ENCODE data around the gene ABCF1.
A peak's percentile ranks its signal among the peaks of the same experiment; 100 is the strongest.
"Not testable (repeated sequence)": the region's sequence is repeated elsewhere in the genome, so short reads cannot be mapped to it uniquely, and the experiment has no call there.

The ABCF1 gene

GRCh38 chr6:30571075-30571761 is at the start of gene ABCF1:
TSS of gene ABCF1 (plus strand) at chr6:30571442. CDS start at chr6:30571488, 46 bp downstream.
- DNase-seq (ENCODE audit: low spot score) (peak; percentile 85), FAIRE-seq (peak; percentile 69)

DNA sequence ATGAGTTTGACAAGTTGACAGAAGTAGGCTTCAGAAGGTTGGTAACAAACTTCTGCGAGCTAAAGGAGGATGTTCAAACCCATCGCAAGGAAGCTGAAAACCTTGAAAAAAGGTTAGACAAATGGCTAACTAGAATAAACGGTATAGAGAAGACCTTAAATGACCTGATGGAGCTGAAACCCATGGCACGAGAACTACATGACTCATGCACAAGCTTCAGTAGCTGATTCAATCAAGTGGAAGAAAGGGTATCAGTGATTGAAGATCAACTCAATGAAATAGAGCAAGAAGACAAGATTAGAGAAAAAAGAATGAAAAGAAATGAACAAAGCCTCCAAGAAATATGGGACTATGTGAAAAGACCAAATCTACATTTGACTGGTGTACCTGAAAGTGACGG is 49.3 kb upstream of the ABCF1 start:
- DNase-seq (ENCODE audit: low spot score), result not testable (repeated sequence)
- peak; percentile 81 for FAIRE-seq

DNA sequence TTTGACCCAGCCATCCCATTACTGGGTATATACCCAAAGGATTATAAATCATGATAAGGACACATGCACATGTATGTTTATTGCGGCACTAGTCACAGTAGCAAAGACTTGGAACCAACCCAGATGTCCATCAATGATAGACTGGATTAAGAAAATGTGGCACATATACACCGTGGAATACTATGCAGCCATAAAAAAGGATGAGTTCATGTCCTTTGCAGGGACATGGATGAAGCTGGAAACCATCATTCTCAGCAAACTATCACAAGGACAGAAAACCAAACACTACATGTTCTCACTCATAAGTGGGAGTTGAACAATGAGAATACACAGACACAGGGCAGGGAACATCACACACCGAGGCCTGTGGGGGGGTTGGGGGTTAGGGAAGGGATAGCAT is 44.8 kb upstream of the ABCF1 start:
- not testable (repeated sequence) for DNase-seq (ENCODE audit: low spot score); FAIRE-seq

- not testable (repeated sequence) for DNase-seq (ENCODE audit: low spot score); FAIRE-seq
Measured at GRCh38 chr6:30529349-30529875, 41.8 kb upstream of the ABCF1 start.

DNA sequence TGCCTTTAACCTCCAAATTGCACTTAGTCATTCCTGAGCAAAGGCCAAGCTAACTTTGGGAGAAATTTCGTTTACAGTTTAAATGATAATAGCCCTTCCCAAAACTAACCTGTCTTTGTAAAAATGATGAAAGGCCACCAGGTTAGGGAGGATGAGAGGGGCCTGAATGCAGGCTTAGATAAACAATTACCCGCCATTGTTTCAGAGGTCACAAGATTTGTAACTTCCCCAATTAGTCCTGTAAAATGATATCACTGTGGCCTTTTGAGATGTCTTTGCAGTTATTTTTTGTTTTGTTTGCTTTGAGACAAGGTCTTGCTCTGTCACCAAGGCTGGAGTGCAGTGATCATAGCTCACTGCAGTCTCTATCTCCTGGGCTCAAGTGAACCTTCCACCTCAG is 41.2 kb upstream of the ABCF1 start:
- FAIRE-seq (no peak), DNase-seq (ENCODE audit: low spot score) (no peak)

GRCh38 chr6:30533460-30534294 is 37.6 kb upstream of the ABCF1 start:
- no peak for DNase-seq (ENCODE audit: low spot score)
- no peak for FAIRE-seq

- DNase-seq (ENCODE audit: low spot score) (no peak), FAIRE-seq (no peak)
Measured at GRCh38 chr6:30537931-30538330, 33.3 kb upstream of the ABCF1 start.

- FAIRE-seq (peak; percentile 72), DNase-seq (ENCODE audit: low spot score) (peak; percentile 42)
Measured at GRCh38 chr6:30541515-30542403, 29.5 kb upstream of the ABCF1 start.

GRCh38 chr6:30542404-30542725 is 28.9 kb upstream of the ABCF1 start:
- DNase-seq (ENCODE audit: low spot score) (no peak), FAIRE-seq (no peak)

- FAIRE-seq, result no peak
- no peak for DNase-seq (ENCODE audit: low spot score)
Measured at GRCh38 chr6:30542915-30543314, 28.3 kb upstream of the ABCF1 start.

- FAIRE-seq (no peak), DNase-seq (ENCODE audit: low spot score) (no peak)
Measured at GRCh38 chr6:30543821-30544220, 27.4 kb upstream of the ABCF1 start.

DNA sequence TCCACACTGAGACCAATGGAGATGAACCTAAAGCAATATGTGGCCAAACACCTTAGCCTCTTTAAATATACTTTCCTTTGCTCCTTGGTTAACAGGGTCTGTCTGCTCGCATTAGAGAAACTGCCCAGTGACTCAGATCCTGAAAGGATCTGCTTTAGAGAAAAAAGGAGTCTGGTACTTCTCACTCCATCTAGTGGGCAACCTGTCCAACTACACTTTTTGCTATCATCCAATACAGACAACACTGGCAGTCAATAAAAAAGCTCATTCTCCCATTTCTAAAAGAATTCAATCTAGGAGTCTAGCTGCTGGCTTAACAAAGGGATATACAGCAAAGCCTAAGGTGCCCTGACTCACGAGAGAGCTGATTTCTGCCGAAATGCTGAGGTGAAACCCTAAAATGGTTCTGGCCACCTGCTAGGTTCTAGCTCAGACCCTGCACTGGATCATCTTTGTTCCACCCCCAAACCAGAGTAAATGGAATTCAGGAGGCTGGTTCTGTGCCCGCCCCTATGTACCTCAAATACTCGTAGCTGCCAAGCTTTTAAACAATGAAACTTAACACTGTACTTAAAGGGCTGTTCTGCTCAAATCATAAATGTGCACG is 26.5 kb upstream of the ABCF1 start:
- peak; percentile 65 for DNase-seq (ENCODE audit: low spot score)
- peak; percentile 80 for FAIRE-seq

DNA sequence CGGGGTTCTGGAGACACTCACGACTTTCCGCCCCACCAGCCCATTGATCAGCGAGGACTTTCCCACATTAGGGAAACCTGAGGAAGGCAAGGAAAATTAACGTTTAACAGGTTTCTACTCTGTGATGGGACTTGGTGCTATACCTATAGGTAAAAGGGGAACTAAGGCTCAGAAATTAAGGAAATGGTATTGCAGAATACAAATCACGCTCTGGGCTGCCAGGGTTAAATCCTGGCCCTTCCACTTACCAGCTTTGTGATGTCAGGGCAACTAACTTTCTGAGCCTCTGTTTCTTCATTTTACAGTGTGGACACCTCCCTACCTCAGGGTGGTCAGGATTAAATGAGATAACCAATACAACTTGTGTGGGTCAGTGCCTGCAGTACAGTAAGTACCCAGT is 23.8 kb upstream of the ABCF1 start:
- DNase-seq (ENCODE audit: low spot score) (no peak), FAIRE-seq (no peak)

DNA sequence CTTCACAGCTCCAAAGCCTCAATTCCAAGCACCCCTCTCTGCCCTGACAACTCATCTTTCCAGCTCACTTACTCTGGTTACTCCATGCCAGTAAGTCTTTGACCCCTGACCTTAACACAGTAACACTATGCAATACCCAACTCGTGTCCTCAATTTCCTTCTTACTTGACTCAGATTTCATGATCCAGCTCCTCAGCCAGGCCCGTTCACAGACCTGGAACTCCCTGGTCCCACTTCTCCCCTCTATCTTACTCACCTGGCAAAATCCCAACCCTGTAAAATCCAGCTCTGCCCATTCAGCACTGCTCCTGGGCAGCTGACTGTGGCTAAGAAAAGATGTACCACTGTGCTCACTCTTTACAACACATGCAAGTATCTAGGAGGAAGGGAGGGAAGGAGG is 22.9 kb upstream of the ABCF1 start:
- DNase-seq (ENCODE audit: low spot score) (peak; percentile 33), FAIRE-seq (peak; percentile 60)

DNA sequence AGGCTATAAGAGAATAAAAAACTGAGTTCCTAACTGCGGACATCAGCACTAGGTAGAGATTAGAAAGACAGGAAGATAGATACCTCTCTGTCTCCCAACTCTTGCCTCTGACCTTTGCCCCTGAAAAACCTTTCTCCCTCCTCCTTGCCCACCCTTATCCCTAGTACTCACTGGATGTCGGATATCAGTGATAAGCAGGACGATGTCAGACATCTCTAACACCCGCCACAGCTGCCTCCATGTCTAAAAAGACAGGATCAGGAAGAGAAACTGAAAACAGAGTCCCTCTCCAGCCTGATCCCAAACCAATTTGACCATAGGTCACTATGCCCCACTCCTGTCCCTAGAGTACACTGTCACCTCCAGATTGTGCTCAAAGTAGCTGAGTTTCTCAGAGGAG is 16.8 kb upstream of the ABCF1 start:
- FAIRE-seq, result no peak
- DNase-seq (ENCODE audit: low spot score), result no peak

DNA sequence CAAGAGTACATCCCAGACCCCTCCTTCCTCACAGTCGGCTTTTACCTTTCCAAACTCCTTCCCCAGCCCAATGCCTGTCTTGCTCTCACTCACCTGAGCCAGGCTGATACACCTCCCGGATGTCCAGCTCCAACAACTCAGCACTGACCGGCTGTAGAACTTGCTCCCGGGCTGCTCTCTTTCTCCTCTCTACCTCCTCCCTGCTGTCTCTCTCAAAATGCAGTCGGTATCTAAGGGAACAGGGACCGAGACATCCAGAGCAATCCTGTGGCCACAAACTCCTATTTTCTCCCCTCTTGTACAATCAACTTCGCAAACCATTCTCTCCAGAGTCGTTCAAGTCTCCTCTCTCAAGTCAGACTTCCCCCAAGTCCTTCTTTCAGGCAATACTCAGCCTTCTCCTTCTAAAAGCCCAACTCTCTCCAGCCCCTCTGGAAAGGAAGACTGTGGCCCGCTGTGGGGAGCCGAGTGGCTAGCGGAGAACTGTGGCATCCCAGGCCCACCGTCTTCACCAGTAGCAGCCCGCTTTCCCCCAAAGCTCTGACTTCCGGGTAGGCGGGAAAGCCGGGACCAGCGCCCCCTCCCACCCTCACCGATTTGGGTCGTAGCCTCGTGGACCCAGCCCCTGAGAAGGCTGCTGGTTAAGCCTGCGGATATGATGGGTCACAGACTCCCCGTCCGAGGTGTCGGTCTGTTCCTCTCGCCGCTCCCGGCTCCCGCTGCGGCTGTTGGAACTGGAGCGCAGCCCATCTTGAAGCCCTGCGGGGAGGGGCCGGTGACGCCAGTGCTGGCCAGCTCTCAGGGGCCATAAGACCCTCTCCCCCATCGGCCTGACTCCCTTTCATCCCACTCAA is 16.1 kb upstream of the ABCF1 start:
- DNase-seq (ENCODE audit: low spot score) (no peak), FAIRE-seq (no peak)

GRCh38 chr6:30555816-30556065 is 15.5 kb upstream of the ABCF1 start:
- FAIRE-seq, result no peak
- DNase-seq (ENCODE audit: low spot score), result no peak

GRCh38 chr6:30556066-30556905 is 15.0 kb upstream of the ABCF1 start, which contains the start of gene GNL1:
TSS of gene GNL1 (minus strand) at chr6:30556489. CDS start at chr6:30556203, 286 bp downstream.
- DNase-seq (ENCODE audit: low spot score), result peak; percentile 81
- FAIRE-seq, result no peak

- peak; percentile 85 for DNase-seq (ENCODE audit: low spot score)
- FAIRE-seq, result no peak
Measured at GRCh38 chr6:30556906-30557682, 14.1 kb upstream of the ABCF1 start, which contains the start of gene PRR3. TSS of gene PRR3 (plus strand) at chr6:30557295. CDS start at chr6:30557345, 50 bp downstream.
